WTC11 (cell line): ENCODE results near the gene TPM3. TPM values are rescaled to one million over a fixed set of nuclear protein-coding genes. Genes with fewer than 3 reads are reported as not detected.

Experiments used
- ATAC-seq: fragments of 200-7000 bp; cut with Tn5 transposase; 2 replicates; pipeline ENCODE4 v1.10.0; 2021; ENCODE audit warnings: mild to moderate bottlenecking, moderate library complexity
- CTCF ChIA-PET: fragments of 300-600 bp; sonication (Branson Sonifier 250); formaldehyde crosslinking; loops from one replicate; lab custom pipeline; 2021; ENCODE audit warnings: antibody characterized with exemption; lab: Charles Lee
- POLR2A ChIA-PET: fragments of 350-600 bp; sonication (Branson Sonifier 250); formaldehyde crosslinking; loops from one replicate; lab custom pipeline; 2021; ENCODE audit warnings: antibody characterized with exemption; lab: Charles Lee
- DNase-seq: peaks from one replicate; pipeline ENCODE4 v3.0.0; 2021; ENCODE audit warnings: low spot score
- H3K27ac Mint-ChIP-seq: 2 replicates; pipeline ENCODE4 v1.8.0; 2021; ENCODE audit warnings: mixed read lengths
- H3K27me3 Mint-ChIP-seq: 2 replicates; pipeline ENCODE4 v1.8.0; 2021; ENCODE audit warnings: low read depth, mild to moderate bottlenecking, moderate library complexity, mixed read lengths
- H3K36me3 Mint-ChIP-seq: 2 replicates; pipeline ENCODE4 v1.8.0; 2021; ENCODE audit warnings: mixed read lengths
- H3K4me1 Mint-ChIP-seq: 2 replicates; pipeline ENCODE4 v1.8.0; 2022; ENCODE audit warnings: mixed read lengths
- H3K4me3 Mint-ChIP-seq: 2 replicates; pipeline ENCODE4 v1.8.0; 2021; ENCODE audit warnings: mild to moderate bottlenecking, moderate library complexity, mixed read lengths
- H3K9me3 Mint-ChIP-seq: 2 replicates; pipeline ENCODE4 v1.8.0; 2021; ENCODE audit warnings: mixed read lengths
- AR ChIP-seq: fragments of 250-450 bp; sonication (Bioruptor Pico); IDR thresholded peaks from 2 replicates; pipeline ENCODE4 v1.9.0; 2021; ENCODE audit warnings: mild to moderate bottlenecking
- IRF2 ChIP-seq: sonication (generic); formaldehyde crosslinking; IDR thresholded peaks from 2 replicates; pipeline ENCODE4 v1.8.0; 2022; ENCODE audit warnings: low read depth, missing genetic modification reagents, borderline replicate concordance
- JAZF1 ChIP-seq: fragments of 250-450 bp; sonication (Bioruptor Pico); IDR thresholded peaks from 2 replicates; pipeline ENCODE4 v1.9.0; 2021; ENCODE audit warnings: moderate library complexity, mild to moderate bottlenecking, inconsistent platforms
- RORB ChIP-seq: fragments of 250-450 bp; sonication (Bioruptor Pico); IDR thresholded peaks from 2 replicates; pipeline ENCODE4 v1.9.0; 2021; ENCODE audit warnings: mild to moderate bottlenecking
- SMAD4 ChIP-seq: sonication (generic); formaldehyde crosslinking; IDR thresholded peaks from 2 replicates; pipeline ENCODE4 v1.8.0; 2022; ENCODE audit warnings: mild to moderate bottlenecking, missing genetic modification reagents
- STAT6 ChIP-seq: sonication (generic); formaldehyde crosslinking; conservative IDR thresholded peaks from 2 replicates; pipeline ENCODE4 v1.8.1; 2023; ENCODE audit warnings: mild to moderate bottlenecking, low read depth, missing genetic modification reagents, moderate library complexity
- microRNA-seq: library from miRNA; unstranded; fragments of <30 nt; microRNA quantifications from one replicate; pipeline ENCODE4 v1.2.0, GENCODE V29; 2022; ENCODE audit warnings: borderline number of aligned reads
- total RNA-seq: library from RNA; stranded (reverse); gene quantifications from 3 replicates; pipeline ENCODE4 v1.2.3, GENCODE V29; 2021
- TF ChIP-seq, protein P1 (sequence below): fragments of 250-450 bp; sonication (Bioruptor Pico); IDR thresholded peaks from 2 replicates; pipeline ENCODE4 v1.9.0; 2021; ENCODE audit warnings: mild to moderate bottlenecking, borderline replicate concordance

Gene TPM3
- total RNA-seq, 1 experiment from 2014 or later: 614 TPM

- TF ChIP-seq JAZF1 (CRISPR knock-in tag) (no peak), AR (CRISPR knock-in tag) (no peak), STAT6 (CRISPR knock-in tag) (no peak)
- TF ChIP-seq, protein P1, sequence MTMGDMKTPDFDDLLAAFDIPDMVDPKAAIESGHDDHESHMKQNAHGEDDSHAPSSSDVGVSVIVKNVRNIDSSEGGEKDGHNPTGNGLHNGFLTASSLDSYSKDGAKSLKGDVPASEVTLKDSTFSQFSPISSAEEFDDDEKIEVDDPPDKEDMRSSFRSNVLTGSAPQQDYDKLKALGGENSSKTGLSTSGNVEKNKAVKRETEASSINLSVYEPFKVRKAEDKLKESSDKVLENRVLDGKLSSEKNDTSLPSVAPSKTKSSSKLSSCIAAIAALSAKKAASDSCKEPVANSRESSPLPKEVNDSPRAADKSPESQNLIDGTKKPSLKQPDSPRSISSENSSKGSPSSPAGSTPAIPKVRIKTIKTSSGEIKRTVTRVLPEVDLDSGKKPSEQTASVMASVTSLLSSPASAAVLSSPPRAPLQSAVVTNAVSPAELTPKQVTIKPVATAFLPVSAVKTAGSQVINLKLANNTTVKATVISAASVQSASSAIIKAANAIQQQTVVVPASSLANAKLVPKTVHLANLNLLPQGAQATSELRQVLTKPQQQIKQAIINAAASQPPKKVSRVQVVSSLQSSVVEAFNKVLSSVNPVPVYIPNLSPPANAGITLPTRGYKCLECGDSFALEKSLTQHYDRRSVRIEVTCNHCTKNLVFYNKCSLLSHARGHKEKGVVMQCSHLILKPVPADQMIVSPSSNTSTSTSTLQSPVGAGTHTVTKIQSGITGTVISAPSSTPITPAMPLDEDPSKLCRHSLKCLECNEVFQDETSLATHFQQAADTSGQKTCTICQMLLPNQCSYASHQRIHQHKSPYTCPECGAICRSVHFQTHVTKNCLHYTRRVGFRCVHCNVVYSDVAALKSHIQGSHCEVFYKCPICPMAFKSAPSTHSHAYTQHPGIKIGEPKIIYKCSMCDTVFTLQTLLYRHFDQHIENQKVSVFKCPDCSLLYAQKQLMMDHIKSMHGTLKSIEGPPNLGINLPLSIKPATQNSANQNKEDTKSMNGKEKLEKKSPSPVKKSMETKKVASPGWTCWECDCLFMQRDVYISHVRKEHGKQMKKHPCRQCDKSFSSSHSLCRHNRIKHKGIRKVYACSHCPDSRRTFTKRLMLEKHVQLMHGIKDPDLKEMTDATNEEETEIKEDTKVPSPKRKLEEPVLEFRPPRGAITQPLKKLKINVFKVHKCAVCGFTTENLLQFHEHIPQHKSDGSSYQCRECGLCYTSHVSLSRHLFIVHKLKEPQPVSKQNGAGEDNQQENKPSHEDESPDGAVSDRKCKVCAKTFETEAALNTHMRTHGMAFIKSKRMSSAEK: no peak
- TF ChIP-seq, all 79 proteins: peak for 0
Measured at GRCh38 chr1:154117642-154118041, 74.3 kb downstream of the TPM3 start (continued).

DNA sequence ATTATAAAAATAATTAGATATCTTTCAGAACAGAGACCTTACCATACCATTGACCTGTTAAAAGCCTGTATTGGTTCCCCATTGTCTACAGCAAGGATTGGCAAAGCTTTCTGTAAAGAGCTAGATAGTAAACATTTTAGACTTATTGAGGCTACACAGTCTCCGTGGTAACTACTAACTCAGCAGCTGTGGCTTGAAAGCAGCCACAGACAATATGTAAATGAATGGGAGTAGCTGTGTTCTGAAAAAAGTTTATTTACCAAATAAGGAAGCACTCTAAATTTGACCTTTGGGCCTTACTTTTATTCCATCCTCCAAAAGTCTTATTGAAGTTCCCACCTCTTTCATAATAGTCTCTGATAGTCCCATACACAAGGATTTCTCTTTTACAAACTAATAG is 76.7 kb downstream of the TPM3 start:
- TF ChIP-seq RORB (CRISPR knock-in tag) (no peak), IRF2 (CRISPR knock-in tag) (no peak), SMAD4 (CRISPR knock-in tag) (no peak)
- H3K27ac Mint-ChIP-seq: no peak overlapping the region

More for the DNA sequence above, 76.7 kb downstream of the TPM3 start:
- H3K4me3 Mint-ChIP-seq: no peak overlapping the region
- no peaks in the 10 kb centered on the region for H3K4me1 Mint-ChIP-seq
- no peaks in the 10 kb centered on the region; the same call in 1 of the 2 replicates for H3K27me3 Mint-ChIP-seq
- ChIA-PET CTCF (interaction anchor here (1.8 kb wide), 1 partner anchor 11 kb away, joined by 5 read pairs; no protein-coding TSS in a partner anchor), POLR2A (no interaction called here)
- ATAC-seq (no peak), DNase-seq (no peak)
- H3K9me3 Mint-ChIP-seq: no peaks in the 10 kb centered on the region
- no peaks in the 10 kb centered on the region for H3K36me3 Mint-ChIP-seq

Small RNA genes within 50 kb of the gene (microRNA-seq; reads per million reads assigned to microRNA genes)
- gene MIR190B: not detected

Other genes with a start within 250 kb of the TPM3 start
- gene DENND4B, start 245.4 kb downstream of the TPM3 start, total RNA-seq: 88.9 to 93.9 TPM (median 93.1 TPM) in 3 replicates
- 34.7 to 43.7 TPM (median 38.1 TPM) in 3 replicates for gene CRTC2, start 233.5 kb downstream of the TPM3 start, total RNA-seq
- 185 to 204 TPM (median 193 TPM) in 3 replicates for gene SLC39A1, start 228.6 kb downstream of the TPM3 start, total RNA-seq
- gene CREB3L4, start 224.2 kb downstream of the TPM3 start, total RNA-seq: 33.1 to 35.2 TPM (median 34.6 TPM) in 3 replicates
- 88.8 to 90.6 TPM (median 90.3 TPM) in 3 replicates for gene JTB, start 214.4 kb downstream of the TPM3 start, total RNA-seq
- gene RAB13, start 205.8 kb downstream of the TPM3 start, total RNA-seq: 117 to 126 TPM (median 119 TPM) in 3 replicates
- gene RPS27, start 201.3 kb downstream of the TPM3 start, total RNA-seq: 2,141 to 2,438 TPM (median 2,292 TPM) in 3 replicates
- gene NUP210L, start 37.0 kb downstream of the TPM3 start, total RNA-seq: 0.02 to 0.09 TPM in 2 of 3 replicates, not detected in the other
- gene CFAP141, start 14.2 kb upstream of the TPM3 start, total RNA-seq: not detected in 3 replicates
- 201 to 205 TPM (median 203 TPM) in 3 replicates for gene UBAP2L, start 28.9 kb upstream of the TPM3 start, total RNA-seq
- 63.4 to 69.2 TPM (median 65.8 TPM) in 3 replicates for gene HAX1, start 80.5 kb upstream of the TPM3 start, total RNA-seq
- not detected in 3 replicates for gene AQP10, start 129.0 kb upstream of the TPM3 start, total RNA-seq
- 38.8 to 50.0 TPM (median 40.8 TPM) in 3 replicates for gene ATP8B2, start 133.4 kb upstream of the TPM3 start, total RNA-seq
- 3.2 to 7.0 TPM (median 3.4 TPM) in 3 replicates for gene IL6R, start 213.2 kb upstream of the TPM3 start, total RNA-seq